ENCODE results near the gene DIDO1. TPM values are rescaled to one million over a fixed set of nuclear protein-coding genes. Genes with fewer than 3 reads are reported as not detected.

The DIDO1 gene
- total RNA-seq, 1 experiment from 2014 or later: 77.1 TPM

DNA sequence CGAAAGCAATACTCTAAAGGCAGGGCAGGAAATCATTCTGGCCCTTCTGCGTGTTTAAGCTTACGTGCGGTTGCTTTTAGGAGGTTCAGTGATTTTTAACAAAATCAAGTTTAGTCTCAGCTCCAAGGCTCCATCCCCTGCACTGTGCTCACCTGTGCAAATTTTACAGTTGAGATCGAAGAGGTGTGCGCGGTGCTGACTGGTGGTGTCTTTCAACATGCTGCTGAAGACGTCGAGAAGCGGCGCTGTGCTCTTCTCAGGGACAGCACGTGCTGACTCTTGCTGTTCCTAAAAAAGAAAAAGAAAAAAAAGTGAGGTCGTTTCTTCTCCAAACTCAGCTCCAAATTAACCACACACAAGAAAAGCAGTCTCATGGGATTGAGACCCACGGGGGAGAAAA lies 32.0 kb downstream of the DIDO1 start:
- Mint-ChIP-seq H3K9me3 (ENCODE audit: low read depth, unreplicated experiment) (no peaks in the 10 kb centered on the region), H3K36me3 (ENCODE audit: insufficient read depth, unreplicated experiment) (peaks cover 88% of the 10 kb centered on the region), H3K4me3 (ENCODE audit: low read depth, unreplicated experiment) (no peak overlapping the region), H3K27ac (ENCODE audit: unreplicated experiment) (no peak overlapping the region), H3K4me1 (ENCODE audit: low read depth, unreplicated experiment) (no peaks in the 10 kb centered on the region), H3K27me3 (ENCODE audit: unreplicated experiment) (no peaks in the 10 kb centered on the region)
- TF ChIP-seq, protein P1, sequence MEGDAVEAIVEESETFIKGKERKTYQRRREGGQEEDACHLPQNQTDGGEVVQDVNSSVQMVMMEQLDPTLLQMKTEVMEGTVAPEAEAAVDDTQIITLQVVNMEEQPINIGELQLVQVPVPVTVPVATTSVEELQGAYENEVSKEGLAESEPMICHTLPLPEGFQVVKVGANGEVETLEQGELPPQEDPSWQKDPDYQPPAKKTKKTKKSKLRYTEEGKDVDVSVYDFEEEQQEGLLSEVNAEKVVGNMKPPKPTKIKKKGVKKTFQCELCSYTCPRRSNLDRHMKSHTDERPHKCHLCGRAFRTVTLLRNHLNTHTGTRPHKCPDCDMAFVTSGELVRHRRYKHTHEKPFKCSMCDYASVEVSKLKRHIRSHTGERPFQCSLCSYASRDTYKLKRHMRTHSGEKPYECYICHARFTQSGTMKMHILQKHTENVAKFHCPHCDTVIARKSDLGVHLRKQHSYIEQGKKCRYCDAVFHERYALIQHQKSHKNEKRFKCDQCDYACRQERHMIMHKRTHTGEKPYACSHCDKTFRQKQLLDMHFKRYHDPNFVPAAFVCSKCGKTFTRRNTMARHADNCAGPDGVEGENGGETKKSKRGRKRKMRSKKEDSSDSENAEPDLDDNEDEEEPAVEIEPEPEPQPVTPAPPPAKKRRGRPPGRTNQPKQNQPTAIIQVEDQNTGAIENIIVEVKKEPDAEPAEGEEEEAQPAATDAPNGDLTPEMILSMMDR (IDR thresholded peaks at IDR 0.05; ENCODE audit: unreplicated experiment): no peak
- no peak for DNase-seq
- no TSS peak for BruUV-seq (replicated peaks)
- CTCF ChIA-PET: interaction anchor here (0.9 kb wide), 1 partner anchor 21 kb away, joined by 3 read pairs; no protein-coding TSS in a partner anchor
- intact Hi-C loops (cut with micrococcal nuclease; ENCODE audit: unreplicated experiment): no loop called here

DNA sequence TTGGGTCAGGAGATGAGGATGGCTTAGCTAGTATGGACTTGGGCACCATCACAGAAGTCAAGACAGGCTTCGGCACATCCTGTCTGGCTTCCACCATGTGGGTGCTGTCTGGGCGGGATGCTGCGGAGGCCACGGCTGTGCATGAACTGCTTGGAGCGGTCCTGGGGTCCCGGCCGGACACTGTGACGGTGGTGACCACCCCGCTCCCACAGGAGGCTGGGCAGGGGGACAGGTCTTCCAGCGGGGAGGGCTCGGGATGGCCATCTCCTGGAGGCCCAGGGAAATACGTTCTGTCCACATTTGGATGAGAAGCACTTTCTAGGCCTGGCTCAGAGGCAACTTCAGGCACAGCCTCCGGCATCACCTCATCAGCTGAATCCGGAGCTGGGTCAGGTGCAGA lies 32.6 kb downstream of the DIDO1 start:
- intact Hi-C loops (cut with micrococcal nuclease; ENCODE audit: unreplicated experiment): no loop called here
- Mint-ChIP-seq H3K4me1 (ENCODE audit: low read depth, unreplicated experiment) (no peaks in the 10 kb centered on the region), H3K27ac (ENCODE audit: unreplicated experiment) (no peak overlapping the region), H3K36me3 (ENCODE audit: insufficient read depth, unreplicated experiment) (peaks cover 88% of the 10 kb centered on the region), H3K4me3 (ENCODE audit: low read depth, unreplicated experiment) (no peak overlapping the region), H3K9me3 (ENCODE audit: low read depth, unreplicated experiment) (no peaks in the 10 kb centered on the region), H3K27me3 (ENCODE audit: unreplicated experiment) (no peaks in the 10 kb centered on the region)
- TF ChIP-seq, protein P1 (IDR thresholded peaks at IDR 0.05; ENCODE audit: unreplicated experiment): peak; percentile 51
- CTCF ChIA-PET: interaction anchor here (1.3 kb wide), 1 partner anchor 18 kb away, joined by 3 read pairs; no protein-coding TSS in a partner anchor
- no TSS peak for BruUV-seq (replicated peaks)
- DNase-seq: no peak

DNA sequence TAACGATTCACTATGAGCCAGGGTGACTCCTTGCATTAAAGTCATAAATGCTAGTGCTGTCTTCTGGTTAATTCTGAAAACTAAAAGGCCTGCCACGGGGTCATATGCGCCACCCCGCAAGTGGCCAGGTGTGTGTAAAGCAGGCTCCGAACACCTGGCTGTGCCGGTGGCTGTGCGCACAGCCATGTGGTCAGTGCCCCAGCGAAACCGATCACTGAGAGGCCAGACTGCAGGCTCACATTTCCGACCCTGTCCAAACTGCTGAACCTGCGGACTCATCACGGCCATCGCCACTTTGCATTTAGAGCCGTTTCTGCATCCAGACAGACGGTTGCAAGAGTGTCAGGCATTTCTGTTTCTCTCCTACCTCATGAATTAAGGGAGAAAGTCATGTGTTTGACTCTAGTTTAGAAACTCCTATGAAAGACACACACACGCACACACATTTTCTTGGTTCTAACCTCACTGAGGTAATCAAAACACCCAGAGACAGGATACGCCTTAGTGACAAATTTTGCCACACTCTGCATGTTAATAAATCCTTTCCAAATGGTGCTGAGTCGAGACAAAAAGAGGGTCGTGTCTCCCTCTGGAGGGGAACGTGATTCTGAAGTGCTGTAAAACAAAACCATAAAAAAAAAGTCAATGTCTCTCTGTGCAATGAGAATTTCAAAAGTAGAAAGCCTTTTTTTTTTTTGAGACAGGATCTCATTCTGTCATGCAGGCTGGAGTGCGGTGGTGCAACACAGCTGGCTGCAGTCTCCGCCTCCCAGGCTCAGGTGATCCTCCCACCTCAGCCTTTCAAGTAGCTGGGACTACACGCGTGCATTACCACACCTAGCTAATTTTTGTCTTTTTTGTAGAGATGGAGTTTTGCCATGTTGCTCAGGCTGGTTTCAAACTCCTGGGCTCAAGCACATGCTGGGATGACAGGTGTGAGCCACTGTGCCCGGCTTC lies 33.7 kb downstream of the DIDO1 start:
- TF ChIP-seq, protein P1 (IDR thresholded peaks at IDR 0.05; ENCODE audit: unreplicated experiment): no peak
- peaks cover 87% of the 10 kb centered on the region for H3K36me3 Mint-ChIP-seq (ENCODE audit: insufficient read depth, unreplicated experiment)
- H3K27me3 Mint-ChIP-seq (ENCODE audit: unreplicated experiment): no peaks in the 10 kb centered on the region
- DNase-seq: no peak
- CTCF ChIA-PET: interaction anchor here (1.3 kb wide), 1 partner anchor 17 kb away, joined by 3 read pairs; no protein-coding TSS in a partner anchor
- BruUV-seq (replicated peaks): no TSS peak
- H3K4me3 Mint-ChIP-seq (ENCODE audit: low read depth, unreplicated experiment): no peak overlapping the region
- H3K27ac Mint-ChIP-seq (ENCODE audit: unreplicated experiment): no peak overlapping the region
- H3K4me1 Mint-ChIP-seq (ENCODE audit: low read depth, unreplicated experiment): no peaks in the 10 kb centered on the region
- intact Hi-C loops (cut with micrococcal nuclease; ENCODE audit: unreplicated experiment): no loop called here
- H3K9me3 Mint-ChIP-seq (ENCODE audit: low read depth, unreplicated experiment): no peaks in the 10 kb centered on the region

DNA sequence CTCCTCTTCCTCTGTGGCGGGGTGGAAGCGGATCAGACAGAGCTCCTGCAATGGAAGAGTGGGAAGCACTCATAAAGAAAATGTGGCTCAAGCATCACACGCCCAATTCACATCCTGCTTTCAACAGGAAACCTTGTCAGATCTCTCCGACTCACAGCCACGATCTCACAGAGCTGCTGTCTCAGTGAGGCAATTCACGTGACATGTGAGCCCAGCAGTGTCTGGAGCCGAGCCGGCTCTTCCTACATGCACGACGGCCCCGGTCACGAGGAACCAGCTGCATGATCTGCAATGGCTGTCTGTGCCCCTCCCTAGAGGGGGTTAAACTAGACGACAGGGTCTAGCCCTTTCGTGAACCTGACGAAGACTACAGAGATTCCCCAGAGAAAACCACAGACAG lies 35.2 kb downstream of the DIDO1 start:
- peaks cover 86% of the 10 kb centered on the region for H3K36me3 Mint-ChIP-seq (ENCODE audit: insufficient read depth, unreplicated experiment)
- H3K27ac Mint-ChIP-seq (ENCODE audit: unreplicated experiment): no peak overlapping the region
- no peaks in the 10 kb centered on the region for H3K27me3 Mint-ChIP-seq (ENCODE audit: unreplicated experiment)

More for the DNA sequence above, 35.2 kb downstream of the DIDO1 start:
- CTCF ChIA-PET: interaction anchor here (0.6 kb wide), 1 partner anchor 68 kb away, joined by 4 read pairs; no protein-coding TSS in a partner anchor
- DNase-seq: no peak
- Mint-ChIP-seq H3K4me3 (ENCODE audit: low read depth, unreplicated experiment) (no peak overlapping the region), H3K4me1 (ENCODE audit: low read depth, unreplicated experiment) (no peaks in the 10 kb centered on the region), H3K9me3 (ENCODE audit: low read depth, unreplicated experiment) (no peaks in the 10 kb centered on the region)
- BruUV-seq (replicated peaks): no TSS peak
- TF ChIP-seq, protein P1 (IDR thresholded peaks at IDR 0.05; ENCODE audit: unreplicated experiment): no peak
- intact Hi-C loops (cut with micrococcal nuclease; ENCODE audit: unreplicated experiment): no loop called here

Data from Calu3 (cell line).